Nephron (organoid): ENCODE results near the gene TRIM4.

Experiments
- H3K27ac Mint-ChIP-seq, 3 experiments: 2 replicates each; pipeline ENCODE4 v1.8.0; 2020; ENCODE audit warnings: mixed read lengths in 3 of 3, mild to moderate bottlenecking in 2 of 3, moderate library complexity in 1 of 3
- H3K27me3 Mint-ChIP-seq: 2 replicates; pipeline ENCODE4 v1.8.0; 2021; ENCODE audit warnings: low read depth, mild to moderate bottlenecking, moderate library complexity, mixed read lengths
- H3K36me3 Mint-ChIP-seq: 2 replicates; pipeline ENCODE4 v1.8.0; 2020; ENCODE audit warnings: low read depth, mixed read lengths
- H3K4me1 Mint-ChIP-seq: 2 replicates; pipeline ENCODE4 v1.8.0; 2020; ENCODE audit warnings: mixed read lengths
- H3K4me3 Mint-ChIP-seq, 3 experiments: 2 replicates each; pipeline ENCODE4 v1.8.0; 2020; ENCODE audit warnings: mild to moderate bottlenecking in 3 of 3, mixed read lengths in 3 of 3, moderate library complexity in 2 of 3
- H3K9me3 Mint-ChIP-seq: 2 replicates; pipeline ENCODE4 v1.8.0; 2020; ENCODE audit warnings: mixed read lengths
- CTCF ChIP-seq, 3 experiments: fragments of 200-600 bp; sonication (generic); IDR thresholded peaks; one replicate each; pipeline ENCODE4 v1.5.0; 2021; ENCODE audit warnings: antibody characterized with exemption in 3 of 3; ENCODE audit not compliant: unreplicated experiment in 3 of 3

TRIM4 gene

DNA sequence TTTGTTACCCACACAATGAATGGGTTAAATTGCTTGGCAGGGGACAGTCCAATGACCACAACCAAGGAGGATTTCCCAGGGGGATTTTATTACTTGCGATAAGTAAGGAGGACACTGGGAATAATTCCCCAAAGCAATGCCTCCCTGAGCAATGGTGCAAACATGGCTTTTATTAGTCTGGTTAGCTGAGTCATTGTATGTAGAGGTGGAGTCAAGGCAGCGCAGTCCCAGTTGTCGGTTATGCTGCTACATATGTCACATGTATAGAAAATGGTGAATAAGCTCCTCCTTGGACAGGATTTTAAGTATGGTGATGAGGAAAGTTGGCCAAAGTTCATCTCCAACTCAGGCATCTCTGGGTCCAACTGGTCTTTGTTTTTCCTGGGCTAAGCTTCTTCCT lies 3.9 kb upstream of the TRIM4 start:
- Mint-ChIP-seq H3K36me3 (no peaks in the 10 kb centered on the region), H3K27me3 (peaks cover 4% of the 10 kb centered on the region), H3K4me1 (peaks cover 7% of the 10 kb centered on the region), H3K4me3 (no peak overlapping the region), H3K9me3 (peaks cover 25% of the 10 kb centered on the region), H3K27ac (no peak overlapping the region)
- no peak for TF ChIP-seq CTCF (IDR thresholded peaks at IDR 0.05; ENCODE audit: unreplicated experiment in 3 of 3)

DNA sequence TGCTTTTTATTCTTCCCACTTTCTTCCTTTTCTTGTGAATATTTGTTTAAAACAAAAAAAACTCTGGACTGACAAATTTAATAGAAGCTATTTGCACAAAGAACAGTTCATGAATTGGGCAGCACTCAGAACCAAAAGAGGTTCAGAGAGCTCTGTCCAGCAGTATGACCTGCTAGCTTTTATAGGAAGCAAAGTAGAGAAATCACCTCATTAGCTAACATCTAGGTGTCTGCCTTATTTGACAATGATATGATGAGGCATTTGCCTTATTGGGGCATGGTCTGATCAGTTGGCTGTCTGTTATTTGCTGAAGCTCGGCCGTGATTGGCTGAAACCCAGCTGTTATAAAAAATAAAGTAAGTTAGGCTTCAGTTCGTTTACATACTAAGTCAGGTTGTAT lies 819 bp upstream of the TRIM4 start:
- H3K4me3 Mint-ChIP-seq, result peak overlapping the region; percentile 82 to 90 (median 88)
- peaks cover 27% of the 10 kb centered on the region for H3K9me3 Mint-ChIP-seq
- TF ChIP-seq CTCF (IDR thresholded peaks at IDR 0.05; ENCODE audit: unreplicated experiment in 3 of 3), result no peak
- no peaks in the 10 kb centered on the region for H3K4me1 Mint-ChIP-seq
- H3K27me3 Mint-ChIP-seq, result peaks cover 13% of the 10 kb centered on the region
- H3K36me3 Mint-ChIP-seq, result no peaks in the 10 kb centered on the region
- peak overlapping the region in 2 of 3 experiments; percentile 91 to 97 for H3K27ac Mint-ChIP-seq

- Mint-ChIP-seq H3K4me1 (no peaks in the 10 kb centered on the region), H3K27me3 (peaks cover 17% of the 10 kb centered on the region), H3K4me3 (peak overlapping the region; percentile 82 to 90 (median 88)), H3K27ac (peak overlapping the region; percentile 73 to 97 (median 91)), H3K9me3 (peaks cover 27% of the 10 kb centered on the region), H3K36me3 (no peaks in the 10 kb centered on the region)
- TF ChIP-seq CTCF (IDR thresholded peaks at IDR 0.05; ENCODE audit: unreplicated experiment in 3 of 3), result no peak
Measured at GRCh38 chr7:99919814-99920112, 433 bp upstream of the TRIM4 start.

- H3K27me3 Mint-ChIP-seq, result peaks cover 24% of the 10 kb centered on the region
- no peak overlapping the region for H3K4me3 Mint-ChIP-seq
- H3K27ac Mint-ChIP-seq, result no peak overlapping the region
- no peaks in the 10 kb centered on the region for H3K9me3 Mint-ChIP-seq
- TF ChIP-seq CTCF (IDR thresholded peaks at IDR 0.05; ENCODE audit: unreplicated experiment in 3 of 3), result no peak
- no peaks in the 10 kb centered on the region for H3K4me1 Mint-ChIP-seq
- no peaks in the 10 kb centered on the region for H3K36me3 Mint-ChIP-seq
Measured at GRCh38 chr7:99910976-99911375, 8.4 kb downstream of the TRIM4 start.

GRCh38 chr7:99901581-99901980 lies 17.7 kb downstream of the TRIM4 start:
- Mint-ChIP-seq H3K27ac (no peak overlapping the region), H3K4me1 (no peaks in the 10 kb centered on the region), H3K36me3 (peaks cover 18% of the 10 kb centered on the region), H3K4me3 (no peak overlapping the region), H3K27me3 (peaks cover 10% of the 10 kb centered on the region), H3K9me3 (peaks cover 6% of the 10 kb centered on the region)
- TF ChIP-seq CTCF (IDR thresholded peaks at IDR 0.05; ENCODE audit: unreplicated experiment in 3 of 3), result no peak

DNA sequence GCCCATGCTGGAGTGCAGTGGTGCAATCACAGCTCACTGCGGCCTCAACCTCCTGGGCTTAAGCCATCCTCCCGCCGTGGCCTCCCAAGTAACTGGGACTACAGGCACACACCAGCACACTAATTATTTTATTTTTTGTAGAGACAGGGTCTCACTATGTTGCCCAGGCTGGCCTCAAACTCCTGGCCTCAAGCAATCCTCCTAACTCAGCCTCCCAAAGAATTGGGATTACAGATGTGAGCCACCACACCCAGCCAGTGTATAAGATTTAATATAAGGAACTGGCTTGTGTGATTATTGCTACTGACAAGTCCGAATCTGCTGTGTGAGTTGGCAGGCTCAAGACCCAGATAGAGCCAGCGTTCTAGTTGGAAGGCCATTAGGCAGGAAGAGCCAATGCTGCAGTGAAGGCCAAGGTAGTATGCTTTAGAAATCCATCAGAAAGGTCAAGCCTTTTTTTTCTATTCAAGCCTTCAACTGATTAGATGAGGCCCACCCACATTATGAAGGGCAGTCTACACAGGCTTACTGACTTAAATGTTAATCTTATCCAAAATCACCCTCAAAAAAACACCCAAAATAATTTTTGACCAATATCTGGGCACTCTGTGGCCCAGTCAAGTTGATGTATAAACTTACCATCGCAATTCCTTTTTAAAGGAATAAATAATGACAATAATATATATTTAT lies 19.4 kb downstream of the TRIM4 start:
- no peaks in the 10 kb centered on the region for H3K4me1 Mint-ChIP-seq

More for the DNA sequence above, 19.4 kb downstream of the TRIM4 start:
- no peak overlapping the region for H3K27ac Mint-ChIP-seq
- peaks cover 6% of the 10 kb centered on the region for H3K9me3 Mint-ChIP-seq
- no peak for TF ChIP-seq CTCF (IDR thresholded peaks at IDR 0.05; ENCODE audit: unreplicated experiment in 3 of 3)
- H3K36me3 Mint-ChIP-seq, result peaks cover 18% of the 10 kb centered on the region
- no peak overlapping the region for H3K4me3 Mint-ChIP-seq
- H3K27me3 Mint-ChIP-seq, result peaks cover 5% of the 10 kb centered on the region
